ENCODE data around the gene UNKL.

UNKL gene

GRCh38 chr16:1315081-1316032, 99.1 kb downstream of the UNKL start:
- no peaks in the 10 kb centered on the region for H3K27me3 Mint-ChIP-seq (ENCODE audit: low read depth, poor library complexity)
- H3K9me3 Mint-ChIP-seq: no peaks in the 10 kb centered on the region
- H3K27ac Mint-ChIP-seq: peak overlapping the region; percentile 22
- TF ChIP-seq CTCF (IDR thresholded peaks at IDR 0.05): no peak
- no peak overlapping the region for H3K4me3 Mint-ChIP-seq
- H3K36me3 Mint-ChIP-seq (ENCODE audit: low read depth): peaks cover 56% of the 10 kb centered on the region
- DNase-seq: no peak
- peaks cover 24% of the 10 kb centered on the region for H3K4me1 Mint-ChIP-seq

DNA sequence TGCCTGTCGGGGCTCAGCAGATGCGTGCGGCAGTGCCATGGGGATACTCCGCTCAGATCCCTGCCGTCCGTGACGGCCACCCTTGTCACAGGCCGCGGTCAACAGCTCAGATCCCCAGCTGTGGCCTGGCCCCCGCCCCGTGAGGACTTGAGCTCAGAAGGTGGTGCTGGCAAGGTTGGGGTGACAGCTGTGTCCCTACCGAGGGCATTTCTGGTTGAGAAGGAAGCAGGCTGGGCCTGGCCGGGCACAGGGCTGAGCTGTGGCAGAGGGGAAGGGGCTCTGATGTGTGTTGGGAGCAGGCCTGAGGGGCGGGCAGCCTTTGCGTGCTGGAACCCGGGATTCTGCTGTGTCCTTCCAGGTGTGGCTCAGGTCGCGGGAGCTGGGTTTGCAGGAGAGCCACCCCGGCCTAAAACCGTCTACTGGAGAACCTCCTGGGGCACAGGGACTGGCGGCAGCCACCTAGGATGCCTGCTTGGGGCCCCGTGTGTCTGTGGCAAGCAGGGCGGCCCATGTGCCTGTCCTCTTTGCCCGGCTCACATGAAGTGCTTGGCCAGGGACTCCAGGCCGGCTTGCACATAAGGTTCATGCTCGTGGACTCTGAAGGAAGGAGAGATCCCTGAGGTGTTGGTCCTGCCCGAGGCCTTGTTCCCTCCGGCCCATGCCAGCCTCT, 100.0 kb downstream of the UNKL start:
- peaks cover 48% of the 10 kb centered on the region for H3K36me3 Mint-ChIP-seq (ENCODE audit: low read depth)
- peaks cover 28% of the 10 kb centered on the region for H3K4me1 Mint-ChIP-seq
- no peak overlapping the region for H3K4me3 Mint-ChIP-seq
- no peak overlapping the region for H3K27ac Mint-ChIP-seq
- no peak for TF ChIP-seq CTCF (IDR thresholded peaks at IDR 0.05)
- no peak for DNase-seq
- H3K27me3 Mint-ChIP-seq (ENCODE audit: low read depth, poor library complexity): no peaks in the 10 kb centered on the region
- no peaks in the 10 kb centered on the region for H3K9me3 Mint-ChIP-seq

- TF ChIP-seq CTCF (IDR thresholded peaks at IDR 0.05): no peak
- no peak overlapping the region for H3K27ac Mint-ChIP-seq
- H3K27me3 Mint-ChIP-seq (ENCODE audit: low read depth, poor library complexity): no peaks in the 10 kb centered on the region
- H3K36me3 Mint-ChIP-seq (ENCODE audit: low read depth): peaks cover 41% of the 10 kb centered on the region
- no peak overlapping the region for H3K4me3 Mint-ChIP-seq
- no peaks in the 10 kb centered on the region for H3K9me3 Mint-ChIP-seq
- H3K4me1 Mint-ChIP-seq: peaks cover 28% of the 10 kb centered on the region
- DNase-seq: no peak
These were observed 100.7 kb downstream of the UNKL start for GRCh38 chr16:1313721-1314369.

All from nephron progenitor cell (in vitro differentiated cells).